Measurements from ENCODE around the gene RBM20.
"Not testable (repeated sequence)": the region's sequence is repeated elsewhere in the genome, so short reads cannot be mapped to it uniquely, and the experiment has no call there.

The RBM20 gene

GRCh38 chr10:110628161-110628560 lies 16.0 kb upstream of the RBM20 start:
- Histone ChIP-seq H3K4me3 (ENCODE audit: low read depth in 1 of 2, low read length in 2 of 2) (no peak overlapping the region), H3K27me3 (ENCODE audit: control insufficient read depth in 1 of 2, insufficient read depth in 2 of 2, low read length in 2 of 2) (no peaks in the 10 kb centered on the region), H3K9me3 (ENCODE audit: low read length) (no peaks in the 10 kb centered on the region), H3K36me3 (ENCODE audit: insufficient read depth, low read length) (no peaks in the 10 kb centered on the region), H3K27ac (ENCODE audit: low read depth, low read length) (no peak overlapping the region), H3K4me1 (ENCODE audit: insufficient read depth, low read length) (peaks cover 12% of the 10 kb centered on the region), H3K9ac (ENCODE audit: low read length) (no peak overlapping the region)

- no peaks in the 10 kb centered on the region for H3K9me3 ChIP-seq (ENCODE audit: low read length)
- H3K4me1 ChIP-seq (ENCODE audit: insufficient read depth, low read length), result peaks cover 14% of the 10 kb centered on the region
- peak overlapping the region; percentile 24 for H3K27ac ChIP-seq (ENCODE audit: low read depth, low read length)
- H3K4me3 ChIP-seq (ENCODE audit: low read depth in 1 of 2, low read length in 2 of 2), result no peak overlapping the region
- H3K27me3 ChIP-seq (ENCODE audit: control insufficient read depth in 1 of 2, insufficient read depth in 2 of 2, low read length in 2 of 2), result no peaks in the 10 kb centered on the region
- H3K9ac ChIP-seq (ENCODE audit: low read length), result no peak overlapping the region
- no peaks in the 10 kb centered on the region for H3K36me3 ChIP-seq (ENCODE audit: insufficient read depth, low read length)
These were observed 14.4 kb upstream of the RBM20 start for GRCh38 chr10:110629680-110630191.

- no peak overlapping the region for H3K9ac ChIP-seq (ENCODE audit: low read length)
- H3K9me3 ChIP-seq (ENCODE audit: low read length), result no peaks in the 10 kb centered on the region
- H3K36me3 ChIP-seq (ENCODE audit: insufficient read depth, low read length), result no peaks in the 10 kb centered on the region
- no peak overlapping the region for H3K27ac ChIP-seq (ENCODE audit: low read depth, low read length)
- H3K4me3 ChIP-seq (ENCODE audit: low read depth in 1 of 2, low read length in 2 of 2), result no peak overlapping the region
- H3K27me3 ChIP-seq (ENCODE audit: control insufficient read depth in 1 of 2, insufficient read depth in 2 of 2, low read length in 2 of 2), result no peaks in the 10 kb centered on the region
- peaks cover 20% of the 10 kb centered on the region for H3K4me1 ChIP-seq (ENCODE audit: insufficient read depth, low read length)
These were observed 12.2 kb upstream of the RBM20 start for GRCh38 chr10:110631934-110632333.

GRCh38 chr10:110632591-110633215 lies 11.4 kb upstream of the RBM20 start:
- Histone ChIP-seq H3K4me1 (ENCODE audit: insufficient read depth, low read length) (peaks cover 27% of the 10 kb centered on the region), H3K27me3 (ENCODE audit: control insufficient read depth in 1 of 2, insufficient read depth in 2 of 2, low read length in 2 of 2) (no peaks in the 10 kb centered on the region), H3K9ac (ENCODE audit: low read length) (no peak overlapping the region), H3K27ac (ENCODE audit: low read depth, low read length) (no peak overlapping the region), H3K36me3 (ENCODE audit: insufficient read depth, low read length) (no peaks in the 10 kb centered on the region), H3K4me3 (ENCODE audit: low read depth in 1 of 2, low read length in 2 of 2) (no peak overlapping the region), H3K9me3 (ENCODE audit: low read length) (no peaks in the 10 kb centered on the region)

- Histone ChIP-seq H3K27ac (ENCODE audit: low read depth, low read length) (no peak overlapping the region), H3K4me1 (ENCODE audit: insufficient read depth, low read length) (peaks cover 22% of the 10 kb centered on the region), H3K9ac (ENCODE audit: low read length) (no peak overlapping the region)
These were observed 9.5 kb upstream of the RBM20 start for GRCh38 chr10:110634527-110635209.

GRCh38 chr10:110636572-110636931 lies 7.6 kb upstream of the RBM20 start:
- H3K27me3 ChIP-seq (ENCODE audit: control insufficient read depth in 1 of 2, insufficient read depth in 2 of 2, low read length in 2 of 2), result no peaks in the 10 kb centered on the region
- H3K36me3 ChIP-seq (ENCODE audit: insufficient read depth, low read length), result no peaks in the 10 kb centered on the region
- no peaks in the 10 kb centered on the region for H3K9me3 ChIP-seq (ENCODE audit: low read length)
- no peak overlapping the region for H3K9ac ChIP-seq (ENCODE audit: low read length)
- H3K4me1 ChIP-seq (ENCODE audit: insufficient read depth, low read length), result peaks cover 25% of the 10 kb centered on the region
- H3K4me3 ChIP-seq (ENCODE audit: low read depth in 1 of 2, low read length in 2 of 2), result no peak overlapping the region
- H3K27ac ChIP-seq (ENCODE audit: low read depth, low read length), result peak overlapping the region; percentile 36

More at GRCh38 chr10:110634527-110635209, 9.5 kb upstream of the RBM20 start:
- H3K36me3 ChIP-seq (ENCODE audit: insufficient read depth, low read length), result no peaks in the 10 kb centered on the region
- no peak overlapping the region for H3K4me3 ChIP-seq (ENCODE audit: low read depth in 1 of 2, low read length in 2 of 2)
- no peaks in the 10 kb centered on the region for H3K27me3 ChIP-seq (ENCODE audit: control insufficient read depth in 1 of 2, insufficient read depth in 2 of 2, low read length in 2 of 2)
- H3K9me3 ChIP-seq (ENCODE audit: low read length), result no peaks in the 10 kb centered on the region

- H3K9ac ChIP-seq (ENCODE audit: low read length), result no peak overlapping the region
- H3K9me3 ChIP-seq (ENCODE audit: low read length), result no peaks in the 10 kb centered on the region
- H3K4me1 ChIP-seq (ENCODE audit: insufficient read depth, low read length), result peaks cover 25% of the 10 kb centered on the region
- H3K27ac ChIP-seq (ENCODE audit: low read depth, low read length), result peak overlapping the region; percentile 56
- H3K4me3 ChIP-seq (ENCODE audit: low read depth in 1 of 2, low read length in 2 of 2), result peak overlapping the region in 1 of 2 donors; percentile 4
- no peaks in the 10 kb centered on the region for H3K27me3 ChIP-seq (ENCODE audit: control insufficient read depth in 1 of 2, insufficient read depth in 2 of 2, low read length in 2 of 2)
- no peaks in the 10 kb centered on the region for H3K36me3 ChIP-seq (ENCODE audit: insufficient read depth, low read length)
These were observed 7.1 kb upstream of the RBM20 start for GRCh38 chr10:110636932-110637557.

GRCh38 chr10:110637558-110638053 lies 6.5 kb upstream of the RBM20 start:
- peak overlapping the region in 1 of 2 donors; percentile 4 for H3K4me3 ChIP-seq (ENCODE audit: low read depth in 1 of 2, low read length in 2 of 2)
- H3K36me3 ChIP-seq (ENCODE audit: insufficient read depth, low read length), result no peaks in the 10 kb centered on the region
- no peaks in the 10 kb centered on the region for H3K27me3 ChIP-seq (ENCODE audit: control insufficient read depth in 1 of 2, insufficient read depth in 2 of 2, low read length in 2 of 2)
- peaks cover 25% of the 10 kb centered on the region for H3K4me1 ChIP-seq (ENCODE audit: insufficient read depth, low read length)
- no peak overlapping the region for H3K9ac ChIP-seq (ENCODE audit: low read length)
- H3K9me3 ChIP-seq (ENCODE audit: low read length), result no peaks in the 10 kb centered on the region
- peak overlapping the region; percentile 56 for H3K27ac ChIP-seq (ENCODE audit: low read depth, low read length)

GRCh38 chr10:110638319-110638718 lies 5.8 kb upstream of the RBM20 start:
- no peak overlapping the region for H3K4me3 ChIP-seq (ENCODE audit: low read depth in 1 of 2, low read length in 2 of 2)
- peaks cover 30% of the 10 kb centered on the region for H3K4me1 ChIP-seq (ENCODE audit: insufficient read depth, low read length)
- no peaks in the 10 kb centered on the region for H3K36me3 ChIP-seq (ENCODE audit: insufficient read depth, low read length)
- H3K9me3 ChIP-seq (ENCODE audit: low read length), result no peaks in the 10 kb centered on the region
- H3K27ac ChIP-seq (ENCODE audit: low read depth, low read length), result no peak overlapping the region
- H3K9ac ChIP-seq (ENCODE audit: low read length), result no peak overlapping the region
- H3K27me3 ChIP-seq (ENCODE audit: control insufficient read depth in 1 of 2, insufficient read depth in 2 of 2, low read length in 2 of 2), result peaks cover 2 to 5% of the 10 kb centered on the region in 2 donors

GRCh38 chr10:110639046-110639445 lies 5.1 kb upstream of the RBM20 start:
- not testable (repeated sequence) for H3K4me3 ChIP-seq (ENCODE audit: low read depth in 1 of 2, low read length in 2 of 2); H3K9ac ChIP-seq (ENCODE audit: low read length); H3K36me3 ChIP-seq (ENCODE audit: insufficient read depth, low read length); H3K27ac ChIP-seq (ENCODE audit: low read depth, low read length); H3K9me3 ChIP-seq (ENCODE audit: low read length)
- H3K4me1 ChIP-seq (ENCODE audit: insufficient read depth, low read length), result peaks cover 32% of the 10 kb centered on the region
- H3K27me3 ChIP-seq (ENCODE audit: control insufficient read depth in 1 of 2, insufficient read depth in 2 of 2, low read length in 2 of 2), result peaks cover 6 to 13% of the 10 kb centered on the region in 2 donors

GRCh38 chr10:110639858-110640257 lies 4.3 kb upstream of the RBM20 start:
- not testable (repeated sequence) for H3K27ac ChIP-seq (ENCODE audit: low read depth, low read length); H3K9me3 ChIP-seq (ENCODE audit: low read length); H3K4me3 ChIP-seq (ENCODE audit: low read depth in 1 of 2, low read length in 2 of 2); H3K9ac ChIP-seq (ENCODE audit: low read length); H3K36me3 ChIP-seq (ENCODE audit: insufficient read depth, low read length)
- Histone ChIP-seq H3K27me3 (ENCODE audit: control insufficient read depth in 1 of 2, insufficient read depth in 2 of 2, low read length in 2 of 2) (peaks cover 6 to 21% of the 10 kb centered on the region in 2 donors), H3K4me1 (ENCODE audit: insufficient read depth, low read length) (peaks cover 29% of the 10 kb centered on the region)
